Suprapubic skin (tissue), 4 donors: ENCODE measurements around the gene RRP12. TPM values are rescaled to one million over a fixed set of nuclear protein-coding genes. Genes with fewer than 3 reads are reported as not detected.

Experiments
- DNase-seq, 2 donors: peaks; one replicate each; pipeline ENCODE4 v3.0.0-alpha.2; 2019; ENCODE audit warnings: low spot score in 2 of 2
- H3K27ac ChIP-seq: fragments of 200-600 bp; sonication (generic); one replicate; pipeline ENCODE4 v1.5.1; 2019
- H3K27me3 ChIP-seq: fragments of 200-600 bp; sonication (generic); one replicate; pipeline ENCODE4 v1.5.1; 2019
- H3K36me3 ChIP-seq: fragments of 200-600 bp; sonication (generic); one replicate; pipeline ENCODE4 v1.5.1; 2019
- H3K4me1 ChIP-seq: fragments of 200-600 bp; sonication (generic); one replicate; pipeline ENCODE4 v1.5.1; 2019
- H3K4me3 ChIP-seq: fragments of 200-600 bp; sonication (generic); one replicate; pipeline ENCODE4 v1.5.1; 2019; ENCODE audit warnings: mild to moderate bottlenecking
- H3K9me3 ChIP-seq: fragments of 200-600 bp; sonication (generic); one replicate; pipeline ENCODE4 v1.5.1; 2019
- CTCF ChIP-seq, 2 donors: fragments of 200-600 bp in 1 of 2; fragments of 450-650 bp in 1 of 2; sonication (generic) in 1 of 2; IDR thresholded peaks; one replicate each; pipeline ENCODE4 v1.5.1; 2016 to 2019; ENCODE audit warnings: antibody characterized with exemption in 2 of 2, mild to moderate bottlenecking in 1 of 2, moderate library complexity in 1 of 2
- EP300 ChIP-seq: sonication (generic); formaldehyde crosslinking; IDR thresholded peaks from one replicate; pipeline ENCODE4 v1.6.1; 2017; ENCODE audit warnings: antibody characterized with exemption
- POLR2A ChIP-seq, 2 donors: fragments of 450-650 bp; IDR thresholded peaks; one replicate each; pipeline ENCODE4 v1.6.1; 2017; ENCODE audit warnings: antibody characterized with exemption in 2 of 2, mild to moderate bottlenecking in 2 of 2, moderate library complexity in 2 of 2
- POLR2AphosphoS5 ChIP-seq, 3 donors: sonication (generic); formaldehyde crosslinking; IDR thresholded peaks; one replicate each; pipeline ENCODE4 v1.6.1; 2017; ENCODE audit warnings: antibody characterized with exemption in 3 of 3
- WGBS: methylation state at CpG from one replicate; pipeline ENCODE4 v1.1.5; 2018; 5-methylcytosine and 5-hydroxymethylcytosine counted together
- total RNA-seq, 4 donors: library from RNA; depleted of rRNA; stranded (reverse); fragments of >200 nt; gene quantifications; one replicate each; pipeline ENCODE4 v1.1.0, GENCODE V29; 2016

The RRP12 gene
- total RNA-seq, 4 donors from 2014 or later = 24.5 to 49.3 (median 48.6) TPM

GRCh38 chr10:97338041-97338440 lies 63.1 kb downstream of the RRP12 start:
- no peak for DNase-seq
- 37% methylated on average over 5 of the region's 5 CpGs for WGBS
- H3K9me3 ChIP-seq = no peaks in the 10 kb centered on the region
- H3K4me3 ChIP-seq = no peak overlapping the region
- peak overlapping the region; percentile 98 for H3K27ac ChIP-seq
- no peak for TF ChIP-seq CTCF (IDR thresholded peaks at IDR 0.05)
- no peak for TF ChIP-seq POLR2AphosphoS5 (IDR thresholded peaks at IDR 0.05)
- no peak for TF ChIP-seq EP300
- TF ChIP-seq POLR2A (IDR thresholded peaks at IDR 0.05) = no peak
- H3K27me3 ChIP-seq = no peaks in the 10 kb centered on the region
- peaks cover 35% of the 10 kb centered on the region for H3K4me1 ChIP-seq
- H3K36me3 ChIP-seq = no peaks in the 10 kb centered on the region

- Histone ChIP-seq H3K36me3 (no peaks in the 10 kb centered on the region), H3K9me3 (no peaks in the 10 kb centered on the region), H3K27me3 (no peaks in the 10 kb centered on the region), H3K4me3 (peak overlapping the region; percentile 30), H3K4me1 (peaks cover 43% of the 10 kb centered on the region), H3K27ac (peak overlapping the region; percentile 98)
- WGBS = 21% methylated on average over 11 of the region's 11 CpGs
- no peak for TF ChIP-seq POLR2A (IDR thresholded peaks at IDR 0.05)
- no peak for TF ChIP-seq CTCF (IDR thresholded peaks at IDR 0.05)
- no peak for TF ChIP-seq EP300
- TF ChIP-seq POLR2AphosphoS5 (IDR thresholded peaks at IDR 0.05) = peak in 1 of 3 donors; percentile 38
- peak in 1 of 2 donors; percentile 80 for DNase-seq
Measured at GRCh38 chr10:97336942-97337831, 64.0 kb downstream of the RRP12 start.

- Histone ChIP-seq H3K4me1 (peaks cover 51% of the 10 kb centered on the region), H3K36me3 (no peaks in the 10 kb centered on the region)
Measured at GRCh38 chr10:97336446-97336845, 64.7 kb downstream of the RRP12 start.

GRCh38 chr10:97336006-97336405 lies 65.1 kb downstream of the RRP12 start:
- no peaks in the 10 kb centered on the region for H3K27me3 ChIP-seq
- WGBS = 25% methylated on average over 5 of the region's 5 CpGs
- TF ChIP-seq CTCF (IDR thresholded peaks at IDR 0.05) (no peak), EP300 (no peak), POLR2AphosphoS5 (IDR thresholded peaks at IDR 0.05) (no peak), POLR2A (IDR thresholded peaks at IDR 0.05) (no peak)
- no peaks in the 10 kb centered on the region for H3K9me3 ChIP-seq
- no peak for DNase-seq
- H3K4me1 ChIP-seq = peaks cover 55% of the 10 kb centered on the region
- H3K27ac ChIP-seq = peak overlapping the region; percentile 98
- no peaks in the 10 kb centered on the region for H3K36me3 ChIP-seq
- no peak overlapping the region for H3K4me3 ChIP-seq

More at GRCh38 chr10:97336446-97336845, 64.7 kb downstream of the RRP12 start:
- TF ChIP-seq CTCF (IDR thresholded peaks at IDR 0.05) (no peak), POLR2A (IDR thresholded peaks at IDR 0.05) (no peak), EP300 (no peak), POLR2AphosphoS5 (IDR thresholded peaks at IDR 0.05) (no peak)
- Histone ChIP-seq H3K27me3 (no peaks in the 10 kb centered on the region), H3K4me3 (no peak overlapping the region), H3K27ac (peak overlapping the region; percentile 98), H3K9me3 (no peaks in the 10 kb centered on the region)
- WGBS = 24% methylated on average over 5 of the region's 5 CpGs
- DNase-seq = no peak

- Histone ChIP-seq H3K36me3 (peaks cover 2% of the 10 kb centered on the region), H3K4me3 (peak overlapping the region; percentile 90), H3K4me1 (peaks cover 63% of the 10 kb centered on the region), H3K27me3 (no peaks in the 10 kb centered on the region), H3K9me3 (no peaks in the 10 kb centered on the region), H3K27ac (peak overlapping the region; percentile 98)
- DNase-seq = peak in 1 of 2 donors; percentile 67
- TF ChIP-seq CTCF (IDR thresholded peaks at IDR 0.05) = no peak
- no peak for TF ChIP-seq POLR2AphosphoS5 (IDR thresholded peaks at IDR 0.05)
- TF ChIP-seq POLR2A (IDR thresholded peaks at IDR 0.05) = no peak
- TF ChIP-seq EP300 = no peak
- 7% methylated on average over 25 of the region's 25 CpGs for WGBS
Measured at GRCh38 chr10:97335188-97335619, 65.9 kb downstream of the RRP12 start.
